Upper lobe of left lung (tissue), 4 donors: ENCODE results near the gene THBD.

ENCODE experiments used
- CTCF ChIP-seq, 6 experiments: fragments of 450-650 bp in 4 of 6; fragments of 200-600 bp in 2 of 6; sonication (generic) in 2 of 6; IDR thresholded peaks; one replicate each; pipeline ENCODE4 v1.5.1; 2016 to 2019; ENCODE audit warnings: antibody characterized with exemption in 6 of 6
- EP300 ChIP-seq, 4 donors: sonication (generic); formaldehyde crosslinking; IDR thresholded peaks; one replicate each; pipeline ENCODE4 v1.5.1; 2017; ENCODE audit warnings: antibody characterized with exemption in 4 of 4, control low read depth in 2 of 4
- POLR2A ChIP-seq, 4 donors: fragments of 450-650 bp; IDR thresholded peaks; one replicate each; pipeline ENCODE4 v1.5.1; 2016 to 2017; ENCODE audit warnings: antibody characterized with exemption in 4 of 4, mild to moderate bottlenecking in 2 of 4
- POLR2AphosphoS5 ChIP-seq, 2 donors: sonication (generic); formaldehyde crosslinking; IDR thresholded peaks; one replicate each; pipeline ENCODE4 v1.5.1; 2017; ENCODE audit warnings: antibody characterized with exemption in 2 of 2

- TF ChIP-seq CTCF (IDR thresholded peaks at IDR 0.05) (no peak), POLR2A (IDR thresholded peaks at IDR 0.05) (no peak), EP300 (IDR thresholded peaks at IDR 0.05) (no peak), POLR2AphosphoS5 (IDR thresholded peaks at IDR 0.05) (no peak)
Measured at GRCh38 chr20:23034721-23035671, 14.5 kb downstream of the THBD start, which contains the start of gene SSTR4.
